B cell (primary cell): Measurements from ENCODE around the gene CC2D2B. TPM values are rescaled to one million over a fixed set of nuclear protein-coding genes. Genes with fewer than 3 reads are reported as not detected.

Experiments
- ATAC-seq: fragments of 200-7000 bp; cut with Tn5 transposase; one replicate; pipeline ENCODE4 v1.10.0; 2021; ENCODE audit warnings: low read depth, mild to moderate bottlenecking, moderate number of reproducible peaks, moderate library complexity
- CTCF ChIA-PET: fragments of 350-600 bp; sonication (Branson Sonifier 250); formaldehyde crosslinking; loops from one replicate; lab custom pipeline; 2021; ENCODE audit warnings: antibody characterized with exemption, inconsistent platforms; lab: Charles Lee
- POLR2A ChIA-PET: fragments of 350-600 bp; sonication (Branson Sonifier 250); formaldehyde crosslinking; loops from one replicate; lab custom pipeline; 2021; ENCODE audit warnings: antibody characterized with exemption; lab: Charles Lee
- DNase-seq: peaks from one replicate; pipeline ENCODE4 v3.0.0; 2013
- H2AFZ ChIP-seq: 2 replicates; pipeline ENCODE4 v1.6.1; 2012; ENCODE audit warnings: mild to moderate bottlenecking, low read depth, low read length; ENCODE audit not compliant: insufficient read depth, poor library complexity, severe bottlenecking
- H3K27ac ChIP-seq, 2 donors: 1 replicate in 1 of 2; 2 replicates in 1 of 2; pipeline ENCODE4 v1.5.1; 2012 to 2013; ENCODE audit warnings: low read length in 2 of 2, mild to moderate bottlenecking in 2 of 2, moderate library complexity in 1 of 2
- H3K27me3 ChIP-seq, 4 experiments: fragments of 200-600 bp in 1 of 4; sonication (generic) in 1 of 4; replicated peaks in 1 of 4; 1 replicate in 2 of 4; 2 replicates in 2 of 4; pipeline versions ENCODE4 v1.6.1 to v1.7.0; 2013 to 2016; ENCODE audit warnings: low read length in 3 of 4, mild to moderate bottlenecking in 2 of 4, mixed read lengths in 1 of 4, moderate library complexity in 1 of 4; ENCODE audit not compliant: insufficient read depth in 4 of 4, control insufficient read depth in 3 of 4; ENCODE audit errors: control extremely low read depth in 1 of 4
- H3K36me3 ChIP-seq, 2 experiments: replicated peaks in 1 of 2; 1 replicate in 1 of 2; 2 replicates in 1 of 2; pipeline versions ENCODE4 v1.6.1 to v1.7.1; 2013; ENCODE audit warnings: low read length in 1 of 2; ENCODE audit not compliant: insufficient read depth in 2 of 2, control insufficient read depth in 1 of 2; ENCODE audit errors: control extremely low read depth in 1 of 2, extremely low read depth in 1 of 2
- H3K4me1 ChIP-seq, 2 donors: fragments of 200-600 bp in 1 of 2; sonication (generic) in 1 of 2; 1 replicate in 1 of 2; 2 replicates in 1 of 2; pipeline versions ENCODE4 v1.5.1 to v1.6.1; 2013 to 2017; ENCODE audit warnings: low read length in 2 of 2; ENCODE audit not compliant: control insufficient read depth in 2 of 2, insufficient read depth in 2 of 2
- H3K4me2 ChIP-seq: replicated peaks from 2 replicates; pipeline ENCODE3; 2012; ENCODE audit warnings: mild to moderate bottlenecking, low read depth, low read length; ENCODE audit not compliant: poor library complexity, severe bottlenecking
- H3K4me3 ChIP-seq, 5 experiments: fragments of 200-600 bp in 1 of 5; sonication (generic) in 1 of 5; 1 replicate in 3 of 5; 2 replicates in 2 of 5; pipeline versions ENCODE4 v1.5.1 to v1.7.0; 2011 to 2016; ENCODE audit warnings: low read length in 4 of 5, mild to moderate bottlenecking in 4 of 5, low read depth in 2 of 5, control low read depth in 1 of 5, moderate library complexity in 1 of 5; ENCODE audit not compliant: insufficient read depth in 1 of 5; ENCODE audit errors: control extremely low read depth in 1 of 5, extremely low read depth in 1 of 5
- H3K79me2 ChIP-seq: fragments of 200-600 bp; sonication (generic); one replicate; pipeline ENCODE4 v1.6.0; 2016; ENCODE audit warnings: low read length; ENCODE audit not compliant: control insufficient read depth, insufficient read depth
- H3K9ac ChIP-seq: fragments of 200-600 bp; sonication (generic); 2 replicates; pipeline ENCODE4 v1.6.1; 2017; ENCODE audit warnings: mild to moderate bottlenecking, low read length, moderate library complexity
- H3K9me3 ChIP-seq, 3 donors: one replicate each; pipeline versions ENCODE4 v1.6.1 to v1.7.1; 2013; ENCODE audit warnings: low read length in 2 of 3; ENCODE audit not compliant: control insufficient read depth in 2 of 3, insufficient read depth in 1 of 3; ENCODE audit errors: control extremely low read depth in 1 of 3
- H4K20me1 ChIP-seq: 2 replicates; pipeline ENCODE4 v1.6.0; 2012; ENCODE audit warnings: mild to moderate bottlenecking, low read length; ENCODE audit not compliant: insufficient read depth, control insufficient read depth, poor library complexity, severe bottlenecking
- H3K27ac Mint-ChIP-seq: one replicate; pipeline ENCODE4 v1.8.0; 2021; ENCODE audit warnings: mixed read lengths
- H3K27me3 Mint-ChIP-seq: one replicate; pipeline ENCODE4 v1.8.0; 2021; ENCODE audit warnings: mixed read lengths
- H3K4me1 Mint-ChIP-seq: one replicate; pipeline ENCODE4 v1.8.0; 2021; ENCODE audit warnings: mixed read lengths
- H3K4me3 Mint-ChIP-seq: one replicate; pipeline ENCODE4 v1.8.0; 2021; ENCODE audit warnings: mixed read lengths
- H3K9me3 Mint-ChIP-seq: one replicate; pipeline ENCODE4 v1.8.0; 2022; ENCODE audit warnings: mixed read lengths; ENCODE audit not compliant: insufficient read depth
- CTCF ChIP-seq: fragments of 200-600 bp; IDR thresholded peaks from one replicate; pipeline ENCODE4 v1.8.0; 2022; ENCODE audit warnings: antibody characterized with exemption, mild to moderate bottlenecking
- EZH2 ChIP-seq: IDR thresholded peaks from 2 replicates; pipeline ENCODE4 v1.6.1; 2012; ENCODE audit warnings: borderline replicate concordance, low read depth, mild to moderate bottlenecking, moderate library complexity, low read length; ENCODE audit not compliant: insufficient read depth, poor library complexity, severe bottlenecking
- WGBS: methylation state at CpG from one replicate; pipeline ENCODE4 v1.1.5; 2013; ENCODE audit warnings: missing lambda C conversion rate; ENCODE audit not compliant: insufficient coverage; 5-methylcytosine and 5-hydroxymethylcytosine counted together
- intact Hi-C: fragments of 100-400 bp; cut with micrococcal nuclease; formaldehyde crosslinking; loops from one replicate; pipeline ENCODE4 v1.10.0; 2022
- polyA plus RNA-seq: library from polyadenylated mRNA; depleted of rRNA; stranded (reverse); fragments of >200 nt; gene quantifications from 2 replicates; pipeline ENCODE4 v1.2.3, GENCODE V29; 2012
- total RNA-seq, 2 donors: library from RNA; stranded (reverse); fragments of 120-200 nt in 1 of 2; gene quantifications; 1 replicate in 1 of 2; 2 replicates in 1 of 2; pipeline versions ENCODE4 v1.2.3 to v1.2.4, GENCODE V29; 2013 to 2022

CC2D2B gene
- total and polyA plus RNA-seq, 2 donors (not counting 1 experiment from before 2014, with no cell fraction given): 0.70 to 2.1 TPM

GRCh38 chr10:96014473-96015102, 106.8 kb downstream of the CC2D2B start:
- Histone ChIP-seq H3K79me2 (no peaks in the 10 kb centered on the region), H3K4me3 (no peak overlapping the region), H3K4me1 (peaks cover 0 to 5% of the 10 kb centered on the region in 2 donors), H3K4me2 (no peak overlapping the region), H3K27ac (no peak overlapping the region), H3K9ac (no peak overlapping the region), H4K20me1 (no peaks in the 10 kb centered on the region), H3K9me3 (no peaks in the 10 kb centered on the region), H2AFZ (no peak overlapping the region), H3K27me3 (no peaks in the 10 kb centered on the region), H3K36me3 (no peaks in the 10 kb centered on the region)
- no peak for ATAC-seq
- H3K27ac Mint-ChIP-seq: no peak overlapping the region
- DNase-seq: no peak
- H3K4me3 Mint-ChIP-seq: no peak overlapping the region
- CTCF ChIA-PET: interaction anchor here (0.6 to 0.7 kb wide), 2 partner anchors 8 to 360 kb away, joined by 3 read pairs; no protein-coding TSS in a partner anchor
- POLR2A ChIA-PET: no interaction called here
- no peaks in the 10 kb centered on the region for H3K9me3 Mint-ChIP-seq
- WGBS: no CpG with 5 or more reads among the region's 2 CpGs
- peaks cover 4% of the 10 kb centered on the region for H3K4me1 Mint-ChIP-seq
- intact Hi-C loops: loop anchor here (5.0 kb wide), 2 partner anchors 213 to 303 kb away; no protein-coding TSS in a partner anchor
- no peak for TF ChIP-seq EZH2
- no peak for TF ChIP-seq CTCF
- no peaks in the 10 kb centered on the region for H3K27me3 Mint-ChIP-seq

GRCh38 chr10:96017191-96017687, 109.5 kb downstream of the CC2D2B start:
- H2AFZ ChIP-seq: no peak overlapping the region
- ATAC-seq: peak; percentile 61
- H3K36me3 ChIP-seq: no peaks in the 10 kb centered on the region
- no peaks in the 10 kb centered on the region for H4K20me1 ChIP-seq
- peaks cover 0 to 5% of the 10 kb centered on the region in 2 donors for H3K4me1 ChIP-seq
- no peak overlapping the region for H3K27ac Mint-ChIP-seq
- TF ChIP-seq CTCF (peak; percentile 85), EZH2 (no peak)
- DNase-seq: peak; percentile 74
- H3K9me3 ChIP-seq: no peaks in the 10 kb centered on the region
- WGBS: 0% methylated on average over 1 of the region's 5 CpGs
- no peak overlapping the region for H3K4me3 Mint-ChIP-seq
- H3K27me3 Mint-ChIP-seq: no peaks in the 10 kb centered on the region
- no peaks in the 10 kb centered on the region for H3K79me2 ChIP-seq
- H3K27ac ChIP-seq: no peak overlapping the region
- H3K4me2 ChIP-seq: no peak overlapping the region
- H3K4me3 ChIP-seq: no peak overlapping the region
- POLR2A ChIA-PET: interaction anchor here (0.5 kb wide), 1 partner anchor 10 kb away, joined by 3 read pairs; no protein-coding TSS in a partner anchor
- peaks cover 4% of the 10 kb centered on the region for H3K4me1 Mint-ChIP-seq
- CTCF ChIA-PET: interaction anchor here (0.6 to 5.2 kb wide), 48 partner anchors 9 to 1216 kb away, joined by 3 to 65 read pairs (median 4); partner anchors contain the start of gene DNTT
- intact Hi-C loops: loop anchor here (1.0 to 5.0 kb wide), 5 partner anchors 72 to 323 kb away; no protein-coding TSS in a partner anchor
- no peaks in the 10 kb centered on the region for H3K27me3 ChIP-seq
- no peak overlapping the region for H3K9ac ChIP-seq
- H3K9me3 Mint-ChIP-seq: no peaks in the 10 kb centered on the region
